ENCODE data around the gene IMMP2L.

Gene IMMP2L

DNA sequence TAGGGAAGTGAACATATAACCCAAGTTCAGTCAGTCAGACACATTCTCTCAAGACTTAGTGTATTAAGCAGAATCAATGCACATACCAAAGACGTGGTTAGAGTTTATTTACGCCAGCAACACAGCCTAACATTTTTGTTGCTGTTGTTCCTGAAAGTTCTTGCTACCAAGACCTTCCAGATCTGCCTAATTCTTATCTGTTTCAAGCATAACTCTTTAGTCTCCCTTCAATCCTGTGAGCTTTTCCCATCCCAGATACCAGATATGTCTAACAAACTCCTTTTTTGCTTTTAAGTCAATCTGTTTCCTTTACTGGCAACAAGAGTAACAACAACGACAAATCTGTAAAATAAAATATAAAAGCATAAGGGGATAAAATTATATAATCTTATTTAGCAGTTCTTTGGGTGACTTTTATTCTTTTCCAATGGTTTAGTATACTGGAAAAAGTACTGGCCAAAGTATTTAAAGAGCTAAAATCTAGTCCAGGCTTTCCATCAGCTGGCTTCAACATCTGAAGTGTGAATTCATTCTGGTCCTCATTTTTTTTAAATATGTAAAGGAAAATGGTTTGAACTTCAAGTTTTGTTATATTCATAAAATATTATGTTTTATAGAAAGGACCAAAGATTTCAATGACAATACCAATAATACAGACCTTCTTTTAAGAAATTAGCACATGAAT, 193.8 kb downstream of the IMMP2L start:
- Histone ChIP-seq H3K27me3 (no peaks in the 10 kb centered on the region), H3K4me1 (ENCODE audit: control insufficient read depth in 1 of 2, insufficient read depth in 1 of 2, low read depth in 1 of 2, low read length in 1 of 2) (no peaks in the 10 kb centered on the region), H3K9me3 (no peaks in the 10 kb centered on the region), H3K27ac (no peak overlapping the region), H3K36me3 (no peaks in the 10 kb centered on the region), H3K4me3 (ENCODE audit: low read depth in 1 of 2, low read length in 1 of 2) (no peak overlapping the region)
- TF ChIP-seq CTCF (IDR thresholded peaks at IDR 0.05): no peak

GRCh38 chr7:111364413-111364812, 197.9 kb downstream of the IMMP2L start:
- Histone ChIP-seq H3K27ac (no peak overlapping the region), H3K27me3 (no peaks in the 10 kb centered on the region), H3K4me3 (ENCODE audit: low read depth in 1 of 2, low read length in 1 of 2) (no peak overlapping the region), H3K9me3 (no peaks in the 10 kb centered on the region), H3K4me1 (ENCODE audit: control insufficient read depth in 1 of 2, insufficient read depth in 1 of 2, low read depth in 1 of 2, low read length in 1 of 2) (no peaks in the 10 kb centered on the region), H3K36me3 (no peaks in the 10 kb centered on the region)
- no peak for TF ChIP-seq CTCF (IDR thresholded peaks at IDR 0.05)

- H3K27me3 ChIP-seq: no peaks in the 10 kb centered on the region
- no peak overlapping the region for H3K4me3 ChIP-seq (ENCODE audit: low read depth in 1 of 2, low read length in 1 of 2)
- no peaks in the 10 kb centered on the region for H3K4me1 ChIP-seq (ENCODE audit: control insufficient read depth in 1 of 2, insufficient read depth in 1 of 2, low read depth in 1 of 2, low read length in 1 of 2)
- no peaks in the 10 kb centered on the region for H3K9me3 ChIP-seq
- no peaks in the 10 kb centered on the region for H3K36me3 ChIP-seq
- TF ChIP-seq CTCF (IDR thresholded peaks at IDR 0.05): no peak
- no peak overlapping the region for H3K27ac ChIP-seq
Measured at GRCh38 chr7:111363099-111363498, 199.2 kb downstream of the IMMP2L start.

DNA sequence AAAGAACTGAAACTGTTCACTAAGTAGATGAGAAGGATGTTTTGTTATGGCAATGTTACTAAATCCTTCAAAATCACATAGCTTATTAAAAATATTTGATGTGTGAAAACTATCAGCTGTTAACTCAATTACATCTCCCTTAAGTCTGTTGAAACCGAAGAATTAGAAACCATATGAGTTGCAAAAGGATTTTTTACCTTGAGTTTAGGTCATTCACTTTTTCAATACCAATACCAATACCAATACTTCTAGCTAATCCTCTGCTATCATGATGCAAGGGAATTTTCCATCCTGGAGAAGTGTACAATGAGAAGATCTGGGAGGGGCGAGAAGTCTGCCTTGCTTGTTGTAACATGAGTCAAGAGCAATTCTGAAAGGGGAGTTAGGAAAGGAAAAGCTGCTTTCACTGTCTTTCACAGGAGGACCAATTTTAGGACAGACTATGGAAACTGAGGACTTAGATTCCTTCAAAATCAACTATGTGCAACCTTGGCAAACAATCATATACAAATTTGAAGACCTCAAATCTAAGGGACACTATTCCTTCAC, 199.7 kb downstream of the IMMP2L start:
- H3K4me3 ChIP-seq (ENCODE audit: low read depth in 1 of 2, low read length in 1 of 2): no peak overlapping the region
- H3K36me3 ChIP-seq: no peaks in the 10 kb centered on the region
- H3K27ac ChIP-seq: no peak overlapping the region
- TF ChIP-seq CTCF (IDR thresholded peaks at IDR 0.05): no peak
- no peaks in the 10 kb centered on the region for H3K4me1 ChIP-seq (ENCODE audit: control insufficient read depth in 1 of 2, insufficient read depth in 1 of 2, low read depth in 1 of 2, low read length in 1 of 2)
- no peaks in the 10 kb centered on the region for H3K9me3 ChIP-seq
- H3K27me3 ChIP-seq: no peaks in the 10 kb centered on the region

GRCh38 chr7:111358915-111359314, 203.4 kb downstream of the IMMP2L start:
- no peak overlapping the region for H3K4me3 ChIP-seq (ENCODE audit: low read depth in 1 of 2, low read length in 1 of 2)
- H3K9me3 ChIP-seq: no peaks in the 10 kb centered on the region
- no peak overlapping the region for H3K27ac ChIP-seq
- no peak for TF ChIP-seq CTCF (IDR thresholded peaks at IDR 0.05)
- H3K36me3 ChIP-seq: no peaks in the 10 kb centered on the region
- no peaks in the 10 kb centered on the region for H3K4me1 ChIP-seq (ENCODE audit: control insufficient read depth in 1 of 2, insufficient read depth in 1 of 2, low read depth in 1 of 2, low read length in 1 of 2)
- no peaks in the 10 kb centered on the region for H3K27me3 ChIP-seq
